Tibial artery (tissue), 4 donors: Measurements from ENCODE around the gene CAMK1G.

Experiments
- DNase-seq, 2 donors: peaks; one replicate each; pipeline ENCODE4 v3.0.0-alpha.2; 2019
- H3K27ac ChIP-seq, 2 donors: fragments of 200-600 bp; sonication (generic) in 1 of 2; 1 replicate in 1 of 2; 2 replicates in 1 of 2; pipeline ENCODE4 v1.5.1; 2018 to 2019; ENCODE audit warnings: mild to moderate bottlenecking in 1 of 2
- H3K27me3 ChIP-seq, 2 donors: fragments of 200-600 bp; sonication (generic) in 1 of 2; one replicate each; pipeline versions ENCODE4 v1.5.1 to v1.6.0; 2016 to 2019
- H3K36me3 ChIP-seq, 3 donors: fragments of 200-600 bp; sonication (generic) in 2 of 3; one replicate each; pipeline ENCODE4 v1.5.1; 2016 to 2019; ENCODE audit warnings: mild to moderate bottlenecking in 2 of 3
- H3K4me1 ChIP-seq, 4 donors: fragments of 200-600 bp; sonication (generic) in 2 of 4; 1 replicate in 3 of 4; 2 replicates in 1 of 4; pipeline ENCODE4 v1.5.1; 2016 to 2019
- H3K4me3 ChIP-seq, 2 donors: fragments of 200-600 bp; sonication (generic) in 1 of 2; 1 replicate in 1 of 2; 2 replicates in 1 of 2; pipeline ENCODE4 v1.5.1; 2018 to 2019; ENCODE audit warnings: mild to moderate bottlenecking in 2 of 2
- H3K9me3 ChIP-seq, 3 donors: fragments of 200-600 bp; sonication (generic) in 1 of 3; one replicate each; pipeline ENCODE4 v1.5.1; 2016 to 2019
- CTCF ChIP-seq, 2 experiments: fragments of 200-600 bp in 1 of 2; fragments of 450-650 bp in 1 of 2; IDR thresholded peaks; one replicate each; pipeline ENCODE4 v1.5.1; 2017 to 2019; ENCODE audit warnings: antibody characterized with exemption in 2 of 2, mild to moderate bottlenecking in 1 of 2, moderate library complexity in 1 of 2
- intact Hi-C: fragments of 100-400 bp; cut with DNase I; formaldehyde crosslinking; loops from one replicate; pipeline ENCODE4 v1.15.0; 2023; ENCODE audit warnings: low total_unique reads

CAMK1G gene

GRCh38 chr1:209583408-209583807, at the start of gene CAMK1G:
TSS of gene CAMK1G (plus strand) at chr1:209583714. CDS start at chr1:209594984, 11,270 bp downstream.
- TF ChIP-seq CTCF (IDR thresholded peaks at IDR 0.05): no peak
- Histone ChIP-seq H3K27ac (no peak within 1 kb of the TSS), H3K4me3 (no peak within 1 kb of the TSS), H3K9me3 (no peaks in the 10 kb centered on the region), H3K4me1 (peaks cover 0 to 10% (median 3%) of the 10 kb centered on the region in 4 donors), H3K36me3 (no peaks in the 10 kb centered on the region), H3K27me3 (peaks cover 0 to 58% of the 10 kb centered on the region in 2 donors)
- no peak for DNase-seq
- intact Hi-C loops: no loop called here

DNA sequence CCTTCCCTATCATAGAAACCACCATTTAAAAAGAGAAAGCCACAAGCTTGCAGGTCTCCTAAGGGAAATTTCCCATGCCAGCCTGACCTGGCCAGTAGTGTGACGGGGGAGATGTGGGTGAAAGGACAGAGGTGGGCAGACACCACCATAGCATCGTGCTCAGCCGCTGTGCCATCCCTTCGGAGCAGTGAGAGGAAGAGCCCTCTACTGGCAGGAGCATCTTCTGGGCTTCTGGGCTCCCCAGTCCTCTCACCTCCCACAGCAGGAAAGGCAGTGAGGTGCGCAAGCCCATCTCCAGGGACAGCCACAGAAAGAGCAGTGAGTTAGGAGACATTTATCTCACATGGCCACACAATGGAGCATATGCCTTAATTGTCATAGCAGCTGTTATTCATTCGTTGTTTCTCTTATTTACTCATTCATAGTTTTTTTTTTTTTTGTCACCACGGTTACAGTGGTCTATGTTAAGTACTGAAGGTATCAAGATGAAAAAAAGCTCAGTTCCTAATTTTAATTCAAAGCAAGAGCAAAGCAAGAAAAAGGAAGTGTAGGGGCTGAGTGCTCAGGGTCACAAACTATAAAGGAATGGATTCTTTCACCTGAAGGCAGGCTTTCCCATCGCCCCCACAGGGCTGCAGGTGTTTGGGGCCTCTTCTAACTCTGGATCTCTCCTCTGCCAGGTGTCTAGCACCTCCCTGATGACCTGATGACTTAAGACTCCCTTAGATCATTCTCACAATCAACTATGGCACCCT, 48.8 kb upstream of the CAMK1G start:
- H3K27me3 ChIP-seq: peaks cover 0 to 6% of the 10 kb centered on the region in 2 donors
- no peak overlapping the region for H3K27ac ChIP-seq
- no peak for DNase-seq
- intact Hi-C loops: no loop called here
- no peak for TF ChIP-seq CTCF (IDR thresholded peaks at IDR 0.05)
- H3K4me3 ChIP-seq: no peak overlapping the region
- no peaks in the 10 kb centered on the region for H3K4me1 ChIP-seq
- H3K36me3 ChIP-seq: no peaks in the 10 kb centered on the region
- H3K9me3 ChIP-seq: no peaks in the 10 kb centered on the region

- no peak for DNase-seq
- TF ChIP-seq CTCF (IDR thresholded peaks at IDR 0.05): no peak
- intact Hi-C loops: no loop called here
- no peaks in the 10 kb centered on the region for H3K36me3 ChIP-seq
- H3K4me1 ChIP-seq: no peaks in the 10 kb centered on the region
- no peak overlapping the region for H3K27ac ChIP-seq
- no peak overlapping the region for H3K4me3 ChIP-seq
- no peaks in the 10 kb centered on the region for H3K9me3 ChIP-seq
- peaks cover 0 to 6% of the 10 kb centered on the region in 2 donors for H3K27me3 ChIP-seq
These were observed 46.7 kb upstream of the CAMK1G start for GRCh38 chr1:209536843-209537242.

GRCh38 chr1:209537336-209538114, 46.0 kb upstream of the CAMK1G start:
- no peak for DNase-seq
- Histone ChIP-seq H3K4me1 (no peaks in the 10 kb centered on the region), H3K27ac (no peak overlapping the region), H3K4me3 (no peak overlapping the region), H3K36me3 (no peaks in the 10 kb centered on the region), H3K9me3 (no peaks in the 10 kb centered on the region), H3K27me3 (peaks cover 0 to 6% of the 10 kb centered on the region in 2 donors)
- no peak for TF ChIP-seq CTCF (IDR thresholded peaks at IDR 0.05)
- intact Hi-C loops: no loop called here

GRCh38 chr1:209539576-209539975, 43.9 kb upstream of the CAMK1G start:
- Histone ChIP-seq H3K27ac (no peak overlapping the region), H3K36me3 (no peaks in the 10 kb centered on the region), H3K9me3 (no peaks in the 10 kb centered on the region), H3K4me3 (no peak overlapping the region), H3K27me3 (peaks cover 0 to 4% of the 10 kb centered on the region in 2 donors), H3K4me1 (no peaks in the 10 kb centered on the region)
- intact Hi-C loops: no loop called here
- DNase-seq: no peak
- no peak for TF ChIP-seq CTCF (IDR thresholded peaks at IDR 0.05)
